Caco-2 (cell line): ENCODE results near the gene FHAD1. TPM values are rescaled to one million over a fixed set of nuclear protein-coding genes. Genes with fewer than 3 reads are reported as not detected.

Experiments
- BruUV-seq: library from RNA; stranded (reverse); fragments of 400-500 nt; replicated peaks from 2 replicates; lab custom pipeline; 2021; lab: Mats Ljungman, UMichigan
- CTCF ChIA-PET: fragments of 300-600 bp; sonication (Branson Sonifier 250); formaldehyde crosslinking; loops from one replicate; lab custom pipeline; 2022; ENCODE audit warnings: antibody characterized with exemption; lab: Charles Lee
- POLR2A ChIA-PET: fragments of 300-600 bp; sonication (Branson Sonifier 250); formaldehyde crosslinking; loops from one replicate; lab custom pipeline; 2022; ENCODE audit warnings: antibody characterized with exemption; lab: Charles Lee
- DNase-seq, 2 experiments: peaks; one replicate each; pipeline versions ENCODE4 v3.0.0 to v3.0.0-alpha.2; 2020 to 2022
- H3K27me3 ChIP-seq: replicated peaks from 2 replicates; pipeline ENCODE4 v1.6.0; 2011; ENCODE audit warnings: low read length; ENCODE audit not compliant: control insufficient read depth, insufficient read depth
- H3K36me3 ChIP-seq: 2 replicates; pipeline ENCODE4 v1.5.1; 2011; ENCODE audit warnings: low read length; ENCODE audit not compliant: control insufficient read depth, insufficient read depth
- H3K4me1 ChIP-seq: fragments of 250-450 bp; sonication (Bioruptor Pico); 2 replicates; pipeline ENCODE4 v1.5.1; 2020; ENCODE audit warnings: mild to moderate bottlenecking
- H3K4me3 ChIP-seq: 2 replicates; pipeline ENCODE4 v1.5.1; 2011; ENCODE audit warnings: low read depth, mild to moderate bottlenecking, control low read depth, low read length
- H3K9me3 ChIP-seq: fragments of 250-450 bp; sonication (Bioruptor Pico); 2 replicates; pipeline ENCODE4 v1.5.1; 2020; ENCODE audit warnings: mild to moderate bottlenecking, moderate library complexity
- H3K27ac Mint-ChIP-seq: one replicate; pipeline ENCODE4 v1.8.0; 2022; ENCODE audit warnings: mixed read lengths; ENCODE audit not compliant: unreplicated experiment
- H3K27me3 Mint-ChIP-seq: one replicate; pipeline ENCODE4 v1.8.0; 2022; ENCODE audit warnings: mixed read lengths; ENCODE audit not compliant: insufficient read depth, unreplicated experiment
- H3K36me3 Mint-ChIP-seq: one replicate; pipeline ENCODE4 v1.8.0; 2022; ENCODE audit warnings: mild to moderate bottlenecking, mixed read lengths; ENCODE audit not compliant: insufficient read depth, unreplicated experiment
- H3K4me1 Mint-ChIP-seq: one replicate; pipeline ENCODE4 v1.8.0; 2022; ENCODE audit warnings: low read depth, mixed read lengths; ENCODE audit not compliant: unreplicated experiment
- H3K4me3 Mint-ChIP-seq: one replicate; pipeline ENCODE4 v1.8.0; 2022; ENCODE audit warnings: mild to moderate bottlenecking, moderate library complexity, mixed read lengths; ENCODE audit not compliant: unreplicated experiment
- H3K9me3 Mint-ChIP-seq: one replicate; pipeline ENCODE4 v1.8.0; 2022; ENCODE audit warnings: mixed read lengths; ENCODE audit not compliant: unreplicated experiment
- CTCF ChIP-seq, 2 experiments: fragments of 200-600 bp in 1 of 2; IDR thresholded peaks; 1 replicate in 1 of 2; 2 replicates in 1 of 2; pipeline versions ENCODE4 v1.5.1 to v1.8.0; 2011 to 2022; ENCODE audit warnings: antibody characterized with exemption in 1 of 2, control low read depth in 1 of 2, inconsistent platforms in 1 of 2, low read depth in 1 of 2, low read length in 1 of 2, mild to moderate bottlenecking in 1 of 2, moderate library complexity in 1 of 2; ENCODE audit not compliant: insufficient read depth in 1 of 2, severe bottlenecking in 1 of 2, unreplicated experiment in 1 of 2
- intact Hi-C: fragments of 100-400 bp; cut with micrococcal nuclease; formaldehyde crosslinking; loops from one replicate; pipeline ENCODE4 v1.10.0; 2022; ENCODE audit not compliant: unreplicated experiment
- total RNA-seq: library from RNA; stranded (reverse); gene quantifications from 2 replicates; pipeline ENCODE4 v1.2.3, GENCODE V29; 2022

FHAD1 gene
- total RNA-seq, 1 experiment from 2014 or later, result 0.18 TPM

GRCh38 chr1:15201221-15201620, 45.8 kb upstream of the FHAD1 start:
- no peak for DNase-seq
- Histone ChIP-seq H3K4me1 (peaks cover 48% of the 10 kb centered on the region), H3K4me3 (no peak overlapping the region), H3K27me3 (no peaks in the 10 kb centered on the region), H3K36me3 (no peaks in the 10 kb centered on the region; the same call in 1 of the 2 replicates), H3K9me3 (no peaks in the 10 kb centered on the region)
- TF ChIP-seq CTCF (IDR thresholded peaks at IDR 0.05; ENCODE audit: insufficient read depth in 1 of 2, low read depth in 1 of 2, low read length in 1 of 2, severe bottlenecking in 1 of 2, unreplicated experiment in 1 of 2), result no peak
- H3K27ac Mint-ChIP-seq, result peak overlapping the region; percentile 75
- no peaks in the 10 kb centered on the region for H3K9me3 Mint-ChIP-seq
- no peaks in the 10 kb centered on the region for H3K27me3 Mint-ChIP-seq
- H3K36me3 Mint-ChIP-seq, result peaks cover 15% of the 10 kb centered on the region
- CTCF ChIA-PET, result interaction anchor here (1.0 to 1.9 kb wide), 3 partner anchors 48 to 73 kb away, joined by 4 to 14 read pairs (median 6); partner anchors contain the start of gene TMEM51
- no TSS peak for BruUV-seq
- H3K4me1 Mint-ChIP-seq, result peaks cover 27% of the 10 kb centered on the region
- POLR2A ChIA-PET, result no interaction called here
- H3K4me3 Mint-ChIP-seq, result no peak overlapping the region
- intact Hi-C loops, result no loop called here

- H3K36me3 ChIP-seq, result no peaks in the 10 kb centered on the region; the same call in 1 of the 2 replicates
- intact Hi-C loops, result no loop called here
- Mint-ChIP-seq H3K27ac (no peak overlapping the region), H3K27me3 (no peaks in the 10 kb centered on the region), H3K4me3 (no peak overlapping the region), H3K9me3 (no peaks in the 10 kb centered on the region), H3K4me1 (peaks cover 23% of the 10 kb centered on the region), H3K36me3 (peaks cover 17% of the 10 kb centered on the region)
- TF ChIP-seq CTCF (IDR thresholded peaks at IDR 0.05; ENCODE audit: insufficient read depth in 1 of 2, low read depth in 1 of 2, low read length in 1 of 2, severe bottlenecking in 1 of 2, unreplicated experiment in 1 of 2), result no peak
- peaks cover 41% of the 10 kb centered on the region for H3K4me1 ChIP-seq
- no peaks in the 10 kb centered on the region for H3K9me3 ChIP-seq
- H3K27me3 ChIP-seq, result no peaks in the 10 kb centered on the region
- POLR2A ChIA-PET, result no interaction called here
- no peak for DNase-seq
- BruUV-seq, result no TSS peak
- CTCF ChIA-PET, result interaction anchor here (1.0 to 1.9 kb wide), 2 partner anchors 49 to 73 kb away, joined by 4 to 6 read pairs; partner anchors contain the start of gene TMEM51
- H3K4me3 ChIP-seq, result no peak overlapping the region
Observed at GRCh38 chr1:15201849-15202551, 45.0 kb upstream of the FHAD1 start.

- Mint-ChIP-seq H3K4me3 (no peak overlapping the region), H3K36me3 (peaks cover 30% of the 10 kb centered on the region), H3K4me1 (peaks cover 15% of the 10 kb centered on the region), H3K27me3 (no peaks in the 10 kb centered on the region), H3K27ac (no peak overlapping the region), H3K9me3 (no peaks in the 10 kb centered on the region)
- intact Hi-C loops, result no loop called here
- H3K27me3 ChIP-seq, result no peaks in the 10 kb centered on the region
- DNase-seq, result no peak
- H3K9me3 ChIP-seq, result no peaks in the 10 kb centered on the region
- BruUV-seq, result no TSS peak
- peaks cover 17% of the 10 kb centered on the region for H3K4me1 ChIP-seq
- H3K36me3 ChIP-seq, result no peaks in the 10 kb centered on the region; the same call in 1 of the 2 replicates
- H3K4me3 ChIP-seq, result no peak overlapping the region
- ChIA-PET CTCF (no interaction called here), POLR2A (no interaction called here)
- TF ChIP-seq CTCF (IDR thresholded peaks at IDR 0.05; ENCODE audit: insufficient read depth in 1 of 2, low read depth in 1 of 2, low read length in 1 of 2, severe bottlenecking in 1 of 2, unreplicated experiment in 1 of 2), result no peak
Observed at GRCh38 chr1:15204931-15205330, 42.1 kb upstream of the FHAD1 start.
